Adrenal gland (tissue), 5 donors: ENCODE measurements around the gene UPK3BL2.
"Not testable (repeated sequence)": the region's sequence is repeated elsewhere in the genome, so short reads cannot be mapped to it uniquely, and the experiment has no call there.

ENCODE experiments used
- POLR2A ChIP-seq, 2 donors: fragments of 450-650 bp; IDR thresholded peaks; one replicate each; pipeline ENCODE4 v1.6.1; 2017; ENCODE audit warnings: antibody characterized with exemption in 2 of 2, mild to moderate bottlenecking in 2 of 2, moderate library complexity in 1 of 2
- TF ChIP-seq, protein P1 (sequence below), 6 experiments: fragments of 450-650 bp in 4 of 6; fragments of 200-600 bp in 2 of 6; sonication (generic) in 1 of 6; IDR thresholded peaks; 1 replicate in 5 of 6; 2 replicates in 1 of 6; pipeline versions ENCODE4 v1.5.1 to v1.8.0; 2016 to 2021; ENCODE audit warnings: antibody characterized with exemption in 6 of 6, mild to moderate bottlenecking in 2 of 6, moderate library complexity in 1 of 6
- donor health status: DM: no; HTN: no; CAD: no.

DNA sequence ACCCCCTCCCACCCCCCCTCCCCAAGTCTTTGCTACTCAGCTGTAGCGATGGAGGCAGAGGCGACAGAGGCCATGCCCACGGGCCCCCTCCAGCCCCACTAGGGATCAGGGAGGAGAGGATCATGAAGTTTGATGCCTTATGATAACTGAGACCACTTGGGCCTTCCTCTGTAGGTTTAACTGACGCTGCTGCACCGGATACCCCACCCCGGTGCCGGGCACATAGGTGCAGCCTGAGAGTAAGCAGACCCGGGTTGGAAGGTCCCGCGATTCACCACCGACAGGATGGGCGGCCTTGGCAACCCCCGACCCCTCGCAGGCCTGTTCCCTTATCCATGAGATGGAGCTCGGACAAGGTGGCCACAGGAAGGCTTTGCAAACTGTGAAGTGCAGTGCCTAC is 49.5 kb downstream of the UPK3BL2 start:
- TF ChIP-seq, protein P1, sequence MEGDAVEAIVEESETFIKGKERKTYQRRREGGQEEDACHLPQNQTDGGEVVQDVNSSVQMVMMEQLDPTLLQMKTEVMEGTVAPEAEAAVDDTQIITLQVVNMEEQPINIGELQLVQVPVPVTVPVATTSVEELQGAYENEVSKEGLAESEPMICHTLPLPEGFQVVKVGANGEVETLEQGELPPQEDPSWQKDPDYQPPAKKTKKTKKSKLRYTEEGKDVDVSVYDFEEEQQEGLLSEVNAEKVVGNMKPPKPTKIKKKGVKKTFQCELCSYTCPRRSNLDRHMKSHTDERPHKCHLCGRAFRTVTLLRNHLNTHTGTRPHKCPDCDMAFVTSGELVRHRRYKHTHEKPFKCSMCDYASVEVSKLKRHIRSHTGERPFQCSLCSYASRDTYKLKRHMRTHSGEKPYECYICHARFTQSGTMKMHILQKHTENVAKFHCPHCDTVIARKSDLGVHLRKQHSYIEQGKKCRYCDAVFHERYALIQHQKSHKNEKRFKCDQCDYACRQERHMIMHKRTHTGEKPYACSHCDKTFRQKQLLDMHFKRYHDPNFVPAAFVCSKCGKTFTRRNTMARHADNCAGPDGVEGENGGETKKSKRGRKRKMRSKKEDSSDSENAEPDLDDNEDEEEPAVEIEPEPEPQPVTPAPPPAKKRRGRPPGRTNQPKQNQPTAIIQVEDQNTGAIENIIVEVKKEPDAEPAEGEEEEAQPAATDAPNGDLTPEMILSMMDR (IDR thresholded peaks at IDR 0.05), result not testable (repeated sequence)
- TF ChIP-seq POLR2A (IDR thresholded peaks at IDR 0.05), result not testable (repeated sequence)
